Astrocyte (in vitro differentiated cells and primary cell): ENCODE results near the gene NLGN4Y. TPM values are rescaled to one million over a fixed set of nuclear protein-coding genes. Genes with fewer than 3 reads are reported as not detected.

Source experiments
- DNase-seq: peaks from one replicate; pipeline ENCODE4 v3.0.0-alpha.2; 2010; ENCODE audit warnings: low read depth
- FAIRE-seq: peaks from 2 replicates; lab custom pipeline; 2011; peaks lifted over from hg19 to GRCh38; lab: Jason Lieb, UNC
- H2AFZ ChIP-seq: 2 replicates; pipeline ENCODE4 v1.6.0; 2012; ENCODE audit warnings: low read depth, low read length, inconsistent platforms
- H3K27ac ChIP-seq: 2 replicates; pipeline ENCODE4 v1.5.1; 2011; ENCODE audit warnings: low read depth, low read length, inconsistent platforms
- H3K27me3 ChIP-seq: 2 replicates; pipeline ENCODE4 v1.6.0; 2011; ENCODE audit warnings: low read length, inconsistent platforms; ENCODE audit not compliant: insufficient read depth
- H3K36me3 ChIP-seq: 2 replicates; pipeline ENCODE4 v1.5.1; 2011; ENCODE audit warnings: low read length, inconsistent platforms; ENCODE audit not compliant: insufficient read depth
- H3K4me1 ChIP-seq: 2 replicates; pipeline ENCODE4 v1.5.1; 2011; ENCODE audit warnings: low read length, inconsistent platforms; ENCODE audit not compliant: insufficient read depth
- H3K4me2 ChIP-seq: 2 replicates; pipeline ENCODE4 v1.6.0; 2012; ENCODE audit warnings: low read length, inconsistent platforms
- H3K4me3 ChIP-seq: 2 replicates; pipeline ENCODE4 v1.5.1; 2011; ENCODE audit warnings: low read depth, mild to moderate bottlenecking, low read length, inconsistent platforms; ENCODE audit not compliant: insufficient read depth
- H3K79me2 ChIP-seq: 2 replicates; pipeline ENCODE4 v1.6.0; 2012; ENCODE audit warnings: mild to moderate bottlenecking, low read length, inconsistent platforms; ENCODE audit not compliant: insufficient read depth
- H3K9ac ChIP-seq: 2 replicates; pipeline ENCODE4 v1.6.0; 2012; ENCODE audit warnings: mild to moderate bottlenecking, low read length, inconsistent platforms
- H3K9me3 ChIP-seq: 2 replicates; pipeline ENCODE4 v1.5.1; 2012; ENCODE audit warnings: low read depth, mild to moderate bottlenecking, low read length, inconsistent platforms; ENCODE audit not compliant: insufficient read depth
- H4K20me1 ChIP-seq: 2 replicates; pipeline ENCODE4 v1.6.0; 2012; ENCODE audit warnings: low read length, inconsistent platforms; ENCODE audit not compliant: insufficient read depth
- H3K27ac Mint-ChIP-seq: one replicate; pipeline ENCODE4 v1.8.0; 2021; ENCODE audit warnings: mild to moderate bottlenecking, mixed read lengths; ENCODE audit not compliant: unreplicated experiment
- H3K27me3 Mint-ChIP-seq: one replicate; pipeline ENCODE4 v1.8.0; 2021; ENCODE audit warnings: low read depth, mixed read lengths; ENCODE audit not compliant: unreplicated experiment
- H3K36me3 Mint-ChIP-seq: one replicate; pipeline ENCODE4 v1.8.0; 2021; ENCODE audit warnings: low read depth, mixed read lengths; ENCODE audit not compliant: unreplicated experiment
- H3K4me1 Mint-ChIP-seq: one replicate; pipeline ENCODE4 v1.8.0; 2021; ENCODE audit warnings: low read depth, mixed read lengths; ENCODE audit not compliant: unreplicated experiment
- H3K4me3 Mint-ChIP-seq: one replicate; pipeline ENCODE4 v1.8.0; 2021; ENCODE audit warnings: mild to moderate bottlenecking, moderate library complexity, mixed read lengths; ENCODE audit not compliant: unreplicated experiment
- H3K9me3 Mint-ChIP-seq: one replicate; pipeline ENCODE4 v1.8.0; 2021; ENCODE audit warnings: mild to moderate bottlenecking, mixed read lengths; ENCODE audit not compliant: unreplicated experiment
- EZH2 ChIP-seq: IDR thresholded peaks from 2 replicates; pipeline ENCODE4 v1.6.1; 2012; ENCODE audit warnings: mild to moderate bottlenecking, low read length, inconsistent platforms; ENCODE audit not compliant: insufficient read depth
- total RNA-seq: library from RNA; stranded (reverse); gene quantifications from 2 replicates; pipeline ENCODE4 v1.2.1, GENCODE V29; 2021
- TF ChIP-seq, protein P1 (sequence below): IDR thresholded peaks from 2 replicates; pipeline ENCODE4 v1.5.1; 2011; ENCODE audit warnings: low read depth, mild to moderate bottlenecking, inconsistent platforms, low read length, moderate library complexity; ENCODE audit not compliant: insufficient read depth

NLGN4Y gene
- total RNA-seq, 1 donor from 2014 or later: 19.7 TPM

- H4K20me1 ChIP-seq: peaks cover 5% of the 10 kb centered on the region
- no peaks in the 10 kb centered on the region for H3K27me3 ChIP-seq
- peaks cover 60% of the 10 kb centered on the region for H3K79me2 ChIP-seq
- FAIRE-seq (no peak), DNase-seq (no peak)
- peak overlapping the region; percentile 86 for H2AFZ ChIP-seq
- peaks cover 5% of the 10 kb centered on the region for H3K4me1 ChIP-seq
- peak overlapping the region; percentile 95 for H3K4me3 Mint-ChIP-seq
- H3K36me3 ChIP-seq: no peaks in the 10 kb centered on the region
- peak overlapping the region; percentile 74 for H3K4me3 ChIP-seq
- H3K4me2 ChIP-seq: peak overlapping the region; percentile 93
- H3K9ac ChIP-seq: peak overlapping the region; percentile 89
- H3K9me3 Mint-ChIP-seq: no peaks in the 10 kb centered on the region
- peak overlapping the region; percentile 94 for H3K27ac Mint-ChIP-seq
- H3K27ac ChIP-seq: peak overlapping the region; percentile 71
- no peaks in the 10 kb centered on the region for H3K9me3 ChIP-seq
- H3K27me3 Mint-ChIP-seq: no peaks in the 10 kb centered on the region
- H3K4me1 Mint-ChIP-seq: peaks cover 5% of the 10 kb centered on the region
- H3K36me3 Mint-ChIP-seq: no peaks in the 10 kb centered on the region
- TF ChIP-seq EZH2: no peak
- TF ChIP-seq, protein P1, sequence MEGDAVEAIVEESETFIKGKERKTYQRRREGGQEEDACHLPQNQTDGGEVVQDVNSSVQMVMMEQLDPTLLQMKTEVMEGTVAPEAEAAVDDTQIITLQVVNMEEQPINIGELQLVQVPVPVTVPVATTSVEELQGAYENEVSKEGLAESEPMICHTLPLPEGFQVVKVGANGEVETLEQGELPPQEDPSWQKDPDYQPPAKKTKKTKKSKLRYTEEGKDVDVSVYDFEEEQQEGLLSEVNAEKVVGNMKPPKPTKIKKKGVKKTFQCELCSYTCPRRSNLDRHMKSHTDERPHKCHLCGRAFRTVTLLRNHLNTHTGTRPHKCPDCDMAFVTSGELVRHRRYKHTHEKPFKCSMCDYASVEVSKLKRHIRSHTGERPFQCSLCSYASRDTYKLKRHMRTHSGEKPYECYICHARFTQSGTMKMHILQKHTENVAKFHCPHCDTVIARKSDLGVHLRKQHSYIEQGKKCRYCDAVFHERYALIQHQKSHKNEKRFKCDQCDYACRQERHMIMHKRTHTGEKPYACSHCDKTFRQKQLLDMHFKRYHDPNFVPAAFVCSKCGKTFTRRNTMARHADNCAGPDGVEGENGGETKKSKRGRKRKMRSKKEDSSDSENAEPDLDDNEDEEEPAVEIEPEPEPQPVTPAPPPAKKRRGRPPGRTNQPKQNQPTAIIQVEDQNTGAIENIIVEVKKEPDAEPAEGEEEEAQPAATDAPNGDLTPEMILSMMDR: no peak
Measured at GRCh38 chrY:14525315-14525714, 986 bp downstream of the NLGN4Y start.

DNA sequence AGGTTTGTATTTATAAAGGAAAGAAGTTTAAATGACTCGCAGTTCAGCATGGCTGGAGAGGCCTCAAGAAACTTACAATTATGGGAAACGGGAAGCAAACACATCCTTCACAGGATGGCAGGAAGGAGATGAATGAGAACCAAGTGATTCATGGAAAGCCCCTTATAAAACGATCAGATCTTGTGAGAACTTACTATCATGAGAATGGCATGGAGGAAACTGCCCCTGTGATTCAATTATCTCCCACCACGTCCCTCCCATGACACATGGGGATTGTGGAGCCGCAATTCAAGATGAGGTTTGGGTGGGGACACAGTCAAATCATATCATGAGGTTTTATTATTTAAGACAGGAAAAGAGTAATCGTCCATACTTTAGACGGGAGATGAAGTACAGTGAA lies 4.0 kb downstream of the NLGN4Y start:
- Histone ChIP-seq H3K27me3 (no peaks in the 10 kb centered on the region), H3K4me2 (no peak overlapping the region), H3K4me1 (peaks cover 4% of the 10 kb centered on the region), H3K27ac (no peak overlapping the region), H3K9ac (no peak overlapping the region), H3K9me3 (no peaks in the 10 kb centered on the region), H4K20me1 (peaks cover 5% of the 10 kb centered on the region), H2AFZ (no peak overlapping the region), H3K36me3 (no peaks in the 10 kb centered on the region), H3K79me2 (peaks cover 70% of the 10 kb centered on the region), H3K4me3 (no peak overlapping the region)
- FAIRE-seq: no peak
- H3K36me3 Mint-ChIP-seq: no peaks in the 10 kb centered on the region
- H3K9me3 Mint-ChIP-seq: no peaks in the 10 kb centered on the region
- H3K27ac Mint-ChIP-seq: no peak overlapping the region
- no peak for DNase-seq
- no peak overlapping the region for H3K4me3 Mint-ChIP-seq
- H3K27me3 Mint-ChIP-seq: no peaks in the 10 kb centered on the region
- no peak for TF ChIP-seq EZH2
- TF ChIP-seq, protein P1: no peak
- peaks cover 5% of the 10 kb centered on the region for H3K4me1 Mint-ChIP-seq

- no peak overlapping the region for H3K27ac ChIP-seq
- Mint-ChIP-seq H3K27ac (no peak overlapping the region), H3K9me3 (peaks cover 2% of the 10 kb centered on the region), H3K36me3 (peaks cover 3% of the 10 kb centered on the region), H3K27me3 (no peaks in the 10 kb centered on the region), H3K4me1 (no peaks in the 10 kb centered on the region), H3K4me3 (no peak overlapping the region)
- H3K9ac ChIP-seq: no peak overlapping the region
- H3K4me2 ChIP-seq: no peak overlapping the region
- no peaks in the 10 kb centered on the region for H3K4me1 ChIP-seq
- H4K20me1 ChIP-seq: no peaks in the 10 kb centered on the region
- no peaks in the 10 kb centered on the region for H3K27me3 ChIP-seq
- H3K79me2 ChIP-seq: peaks cover 15% of the 10 kb centered on the region
- TF ChIP-seq EZH2: no peak
- TF ChIP-seq, protein P1: no peak
- no peaks in the 10 kb centered on the region for H3K36me3 ChIP-seq
- no peaks in the 10 kb centered on the region for H3K9me3 ChIP-seq
- no peak for DNase-seq
- H2AFZ ChIP-seq: no peak overlapping the region
- H3K4me3 ChIP-seq: no peak overlapping the region
- FAIRE-seq: no peak
Measured at GRCh38 chrY:14536703-14537102, 12.4 kb downstream of the NLGN4Y start.
